Activated T-cell treated with anti-CD3 and anti-CD28 coated beads, Interleukin-2, amount 50 U/mL, for 72 hours (primary cell): ENCODE data around the gene AIG1. TPM values are rescaled to one million over a fixed set of nuclear protein-coding genes. Genes with fewer than 3 reads are reported as not detected.
"Not testable (repeated sequence)": the region's sequence is repeated elsewhere in the genome, so short reads cannot be mapped to it uniquely, and the experiment has no call there.

Source experiments
- ATAC-seq, 2 donors: fragments of 150-1000 bp; cut with Tn5 transposase; replicated peaks in 1 of 2; 2 replicates each; pipeline ENCODE4 v1.10.0; 2021; ENCODE audit warnings: moderate library complexity in 2 of 2, mild to moderate bottlenecking in 1 of 2
- DNase-seq, 2 donors: peaks; one replicate each; pipeline ENCODE4 v3.0.0; 2021 to 2022; ENCODE audit warnings: mixed read lengths in 1 of 2
- H3K27ac Mint-ChIP-seq: one replicate; pipeline ENCODE4 v1.8.0; 2022; ENCODE audit warnings: mild to moderate bottlenecking, moderate library complexity, mixed read lengths
- H3K27me3 Mint-ChIP-seq: one replicate; pipeline ENCODE4 v1.8.0; 2022; ENCODE audit warnings: low read depth, mixed read lengths
- H3K36me3 Mint-ChIP-seq, 2 donors: one replicate each; pipeline ENCODE4 v1.8.0; 2022; ENCODE audit warnings: mixed read lengths in 2 of 2, mild to moderate bottlenecking in 1 of 2; ENCODE audit not compliant: insufficient read depth in 2 of 2
- H3K4me1 Mint-ChIP-seq: one replicate; pipeline ENCODE4 v1.8.0; 2022; ENCODE audit warnings: low read depth, mixed read lengths
- H3K4me3 Mint-ChIP-seq, 2 donors: one replicate each; pipeline ENCODE4 v1.8.0; 2022; ENCODE audit warnings: mild to moderate bottlenecking in 2 of 2, mixed read lengths in 2 of 2, moderate library complexity in 2 of 2
- H3K9me3 Mint-ChIP-seq, 2 donors: one replicate each; pipeline ENCODE4 v1.8.0; 2022; ENCODE audit warnings: mixed read lengths in 2 of 2
- total RNA-seq, 2 donors: library from RNA; stranded (reverse); gene quantifications; one replicate each; pipeline ENCODE4 v1.2.3, GENCODE V29; 2022

Gene AIG1
- total RNA-seq, 2 donors from 2014 or later: 23.8 to 28.2 TPM

- peaks cover 0 to 1% of the 10 kb centered on the region in 2 donors for H3K9me3 Mint-ChIP-seq
- H3K4me1 Mint-ChIP-seq: peaks cover 19% of the 10 kb centered on the region
- H3K36me3 Mint-ChIP-seq: peaks cover 1 to 4% of the 10 kb centered on the region in 2 donors
- ATAC-seq (no peak), DNase-seq (no peak)
- H3K27ac Mint-ChIP-seq: no peak overlapping the region
- peaks cover 30% of the 10 kb centered on the region for H3K27me3 Mint-ChIP-seq
- no peak overlapping the region for H3K4me3 Mint-ChIP-seq
Observed at GRCh38 chr6:143038833-143039232, 21.9 kb upstream of the AIG1 start.

DNA sequence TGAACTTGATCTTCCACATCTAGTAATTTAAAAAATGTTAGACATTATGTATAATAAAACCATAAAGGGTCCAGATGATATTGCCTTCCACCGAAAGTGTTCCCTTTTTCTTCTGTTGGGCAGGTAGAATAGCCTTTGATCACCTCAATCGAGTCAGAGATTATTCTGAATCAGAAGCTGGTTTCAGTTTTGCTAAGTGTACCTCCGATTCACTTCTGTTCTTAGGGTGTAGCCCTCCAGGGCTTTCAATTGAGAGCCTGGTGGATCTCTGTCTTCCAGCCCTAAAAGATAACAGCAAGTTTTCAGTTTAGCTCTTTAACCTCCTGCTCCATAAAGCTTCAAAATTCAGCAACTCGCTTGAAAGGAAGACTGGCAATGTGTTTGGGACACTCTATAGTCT is 21.1 kb upstream of the AIG1 start:
- Mint-ChIP-seq H3K9me3 (no peaks in the 10 kb centered on the region), H3K36me3 (peaks cover 0 to 3% of the 10 kb centered on the region in 2 donors), H3K27ac (peak overlapping the region; percentile 16), H3K4me3 (peak overlapping the region; percentile 38 to 43), H3K4me1 (peaks cover 19% of the 10 kb centered on the region), H3K27me3 (peaks cover 30% of the 10 kb centered on the region)
- peak; percentile 97 to 98 for ATAC-seq
- peak; percentile 11 to 16 for DNase-seq

DNA sequence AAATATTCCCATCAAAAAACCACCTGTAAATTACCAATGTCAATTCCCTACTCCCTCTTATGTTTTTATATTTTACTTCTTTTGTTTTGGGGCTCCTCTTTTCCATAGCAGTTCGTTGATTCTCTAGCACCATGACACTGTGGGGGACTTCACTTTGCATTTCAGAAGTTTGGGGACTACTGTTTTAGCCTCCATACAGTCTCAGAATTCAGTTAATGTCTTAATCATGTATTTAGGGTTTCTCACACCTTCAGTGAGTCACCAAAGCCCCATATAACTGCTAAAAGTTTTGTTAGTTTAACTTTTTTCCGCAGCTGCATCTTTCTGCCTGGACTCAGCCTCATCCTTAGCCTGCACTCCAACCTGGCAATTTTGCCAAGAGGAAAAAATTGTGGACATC is 20.7 kb upstream of the AIG1 start:
- H3K4me1 Mint-ChIP-seq: peaks cover 19% of the 10 kb centered on the region
- DNase-seq (no peak), ATAC-seq (peak; percentile 53 to 56)
- H3K4me3 Mint-ChIP-seq: peak overlapping the region; percentile 38 to 43
- H3K27me3 Mint-ChIP-seq: peaks cover 30% of the 10 kb centered on the region
- no peak overlapping the region for H3K27ac Mint-ChIP-seq
- H3K36me3 Mint-ChIP-seq: peaks cover 0 to 3% of the 10 kb centered on the region in 2 donors
- H3K9me3 Mint-ChIP-seq: no peaks in the 10 kb centered on the region

DNA sequence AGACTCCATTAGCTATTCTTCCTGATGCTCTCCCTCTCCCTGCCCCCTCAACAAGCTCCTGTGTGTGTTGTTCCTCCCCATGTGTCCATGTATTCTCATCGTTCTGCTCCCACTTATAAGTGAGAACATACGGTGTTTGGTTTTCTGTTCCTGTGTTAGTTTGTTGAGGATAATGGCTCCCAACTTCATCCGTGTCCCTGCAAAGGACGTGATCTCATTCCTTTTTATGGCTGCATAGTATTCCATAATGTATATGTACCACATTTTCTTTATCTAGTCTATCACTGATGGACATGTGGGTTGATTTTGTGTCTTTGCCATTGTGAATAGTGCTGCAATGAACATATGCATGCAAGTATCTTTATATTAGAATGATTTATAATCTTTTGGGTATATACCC is 16.3 kb upstream of the AIG1 start:
- peaks cover 12% of the 10 kb centered on the region for H3K27me3 Mint-ChIP-seq
- not testable (repeated sequence) for H3K27ac Mint-ChIP-seq, H3K4me3 Mint-ChIP-seq, ATAC-seq, H3K36me3 Mint-ChIP-seq, DNase-seq, H3K9me3 Mint-ChIP-seq
- peaks cover 15% of the 10 kb centered on the region for H3K4me1 Mint-ChIP-seq

DNA sequence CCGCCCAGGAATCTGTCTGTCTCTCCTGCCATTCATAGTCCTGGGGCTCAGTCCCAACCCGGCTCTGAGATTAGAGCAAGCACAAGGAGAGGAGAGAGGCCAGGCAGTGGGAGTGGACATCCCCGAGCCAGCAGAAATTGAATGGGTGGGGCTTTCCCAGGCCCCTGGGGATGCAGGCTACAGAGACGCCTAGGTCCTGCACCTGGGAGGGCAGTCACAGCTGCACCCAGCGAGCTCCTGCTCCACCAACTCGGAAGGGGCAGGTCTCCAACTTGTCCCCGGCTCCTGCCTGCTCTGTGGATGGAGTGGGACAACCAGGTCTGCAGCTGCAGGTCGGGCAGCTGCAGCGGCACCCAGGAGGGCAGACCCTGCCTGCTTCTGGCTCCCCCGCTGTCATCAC is 11.1 kb upstream of the AIG1 start:
- no peak for ATAC-seq
- no peaks in the 10 kb centered on the region for H3K36me3 Mint-ChIP-seq
- peaks cover 0 to 1% of the 10 kb centered on the region in 2 donors for H3K9me3 Mint-ChIP-seq
- H3K27ac Mint-ChIP-seq: no peak overlapping the region
- no peak for DNase-seq
- peaks cover 7% of the 10 kb centered on the region for H3K4me1 Mint-ChIP-seq
- no peaks in the 10 kb centered on the region for H3K27me3 Mint-ChIP-seq
- H3K4me3 Mint-ChIP-seq: no peak overlapping the region

DNA sequence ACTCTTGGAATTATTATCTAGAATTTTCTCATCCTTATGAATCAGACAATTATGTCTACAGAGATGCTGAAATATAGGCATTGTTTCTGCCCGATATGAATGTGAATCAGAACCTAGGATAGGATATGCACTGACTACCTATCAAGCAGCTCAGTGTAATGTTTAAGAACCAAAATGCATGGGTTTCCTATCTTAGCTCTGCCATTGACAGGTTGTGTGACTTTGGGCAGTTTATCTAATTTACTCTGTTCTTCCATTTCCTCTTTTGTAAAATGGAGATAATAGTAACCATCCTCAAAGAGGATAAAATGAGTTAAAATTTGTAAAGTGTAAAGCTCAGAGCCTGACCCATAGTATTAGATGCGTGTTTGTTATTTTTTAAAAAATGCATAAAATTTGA is 10.2 kb upstream of the AIG1 start:
- Mint-ChIP-seq H3K4me3 (no peak overlapping the region), H3K9me3 (peaks cover 0 to 1% of the 10 kb centered on the region in 2 donors), H3K27ac (no peak overlapping the region), H3K36me3 (no peaks in the 10 kb centered on the region), H3K4me1 (peaks cover 7% of the 10 kb centered on the region), H3K27me3 (no peaks in the 10 kb centered on the region)
- DNase-seq (no peak), ATAC-seq (no peak)

GRCh38 chr6:143052282-143052681 is 8.4 kb upstream of the AIG1 start:
- peaks cover 7% of the 10 kb centered on the region for H3K4me1 Mint-ChIP-seq
- ATAC-seq (no peak), DNase-seq (no peak)
- no peaks in the 10 kb centered on the region for H3K36me3 Mint-ChIP-seq
- H3K4me3 Mint-ChIP-seq: no peak overlapping the region
- H3K9me3 Mint-ChIP-seq: no peaks in the 10 kb centered on the region
- H3K27ac Mint-ChIP-seq: no peak overlapping the region
- no peaks in the 10 kb centered on the region for H3K27me3 Mint-ChIP-seq

GRCh38 chr6:143053856-143054255 is 6.8 kb upstream of the AIG1 start:
- Mint-ChIP-seq H3K4me3 (no peak overlapping the region), H3K9me3 (no peaks in the 10 kb centered on the region), H3K36me3 (peaks cover 0 to 2% of the 10 kb centered on the region in 2 donors), H3K27me3 (no peaks in the 10 kb centered on the region), H3K4me1 (peaks cover 10% of the 10 kb centered on the region), H3K27ac (peak overlapping the region; percentile 0)
- DNase-seq (no peak), ATAC-seq (no peak)

DNA sequence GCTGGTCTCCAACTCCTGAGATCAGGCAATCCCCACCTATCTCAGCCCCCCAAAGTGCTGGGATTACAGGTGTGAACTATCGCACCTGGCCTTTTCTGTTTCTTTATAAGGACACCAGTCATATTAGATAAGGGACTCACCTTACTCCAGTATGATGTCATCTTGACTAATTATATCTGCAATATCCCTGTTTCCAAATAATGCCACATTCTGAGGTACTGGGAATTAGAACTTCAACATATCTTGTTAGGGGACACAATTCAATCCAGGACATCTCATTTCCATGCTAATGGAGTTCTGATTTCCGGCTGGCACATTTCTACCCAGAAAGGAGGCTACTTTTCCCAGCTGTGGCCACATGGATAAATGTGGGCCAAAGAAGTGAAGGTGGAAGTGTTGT is 6.4 kb upstream of the AIG1 start:
- Mint-ChIP-seq H3K27ac (no peak overlapping the region), H3K27me3 (no peaks in the 10 kb centered on the region), H3K4me1 (peaks cover 14% of the 10 kb centered on the region), H3K9me3 (no peaks in the 10 kb centered on the region), H3K4me3 (no peak overlapping the region), H3K36me3 (peaks cover 0 to 2% of the 10 kb centered on the region in 2 donors)
- ATAC-seq (no peak), DNase-seq (no peak)

GRCh38 chr6:143055213-143055612 is 5.5 kb upstream of the AIG1 start:
- Mint-ChIP-seq H3K9me3 (no peaks in the 10 kb centered on the region), H3K27me3 (no peaks in the 10 kb centered on the region), H3K27ac (no peak overlapping the region), H3K4me1 (peaks cover 20% of the 10 kb centered on the region), H3K36me3 (peaks cover 1 to 2% of the 10 kb centered on the region in 2 donors), H3K4me3 (no peak overlapping the region)
- DNase-seq (no peak), ATAC-seq (no peak)

DNA sequence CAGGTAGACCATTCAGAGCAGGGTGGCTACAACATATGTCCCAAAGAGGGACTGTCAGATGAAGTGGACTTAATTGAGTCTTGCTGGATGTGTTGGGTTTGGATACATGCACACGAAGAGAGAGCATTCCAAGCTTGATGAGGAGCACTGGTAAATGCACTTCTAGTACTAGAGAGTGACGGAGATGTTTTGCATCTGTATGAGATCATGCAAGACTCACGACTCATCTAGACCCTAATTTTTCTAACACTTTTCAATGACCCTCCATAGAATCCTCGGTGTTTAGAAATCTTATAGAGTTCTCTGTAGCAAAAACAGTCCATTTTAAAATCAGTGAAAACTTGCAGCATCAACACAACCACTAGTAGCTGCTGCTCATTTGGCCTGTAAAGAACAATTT is 4.8 kb upstream of the AIG1 start:
- Mint-ChIP-seq H3K9me3 (no peaks in the 10 kb centered on the region), H3K27ac (no peak overlapping the region), H3K27me3 (no peaks in the 10 kb centered on the region), H3K4me3 (no peak overlapping the region), H3K36me3 (peaks cover 2 to 3% of the 10 kb centered on the region in 2 donors), H3K4me1 (peaks cover 21% of the 10 kb centered on the region)
- DNase-seq (no peak), ATAC-seq (no peak)

GRCh38 chr6:143058987-143059386 is 1.7 kb upstream of the AIG1 start:
- DNase-seq (no peak), ATAC-seq (no peak)
- Mint-ChIP-seq H3K9me3 (no peaks in the 10 kb centered on the region), H3K27ac (peak overlapping the region; percentile 34), H3K27me3 (no peaks in the 10 kb centered on the region), H3K36me3 (peaks cover 3 to 6% of the 10 kb centered on the region in 2 donors), H3K4me3 (peak overlapping the region; percentile 96), H3K4me1 (peaks cover 39% of the 10 kb centered on the region)

DNA sequence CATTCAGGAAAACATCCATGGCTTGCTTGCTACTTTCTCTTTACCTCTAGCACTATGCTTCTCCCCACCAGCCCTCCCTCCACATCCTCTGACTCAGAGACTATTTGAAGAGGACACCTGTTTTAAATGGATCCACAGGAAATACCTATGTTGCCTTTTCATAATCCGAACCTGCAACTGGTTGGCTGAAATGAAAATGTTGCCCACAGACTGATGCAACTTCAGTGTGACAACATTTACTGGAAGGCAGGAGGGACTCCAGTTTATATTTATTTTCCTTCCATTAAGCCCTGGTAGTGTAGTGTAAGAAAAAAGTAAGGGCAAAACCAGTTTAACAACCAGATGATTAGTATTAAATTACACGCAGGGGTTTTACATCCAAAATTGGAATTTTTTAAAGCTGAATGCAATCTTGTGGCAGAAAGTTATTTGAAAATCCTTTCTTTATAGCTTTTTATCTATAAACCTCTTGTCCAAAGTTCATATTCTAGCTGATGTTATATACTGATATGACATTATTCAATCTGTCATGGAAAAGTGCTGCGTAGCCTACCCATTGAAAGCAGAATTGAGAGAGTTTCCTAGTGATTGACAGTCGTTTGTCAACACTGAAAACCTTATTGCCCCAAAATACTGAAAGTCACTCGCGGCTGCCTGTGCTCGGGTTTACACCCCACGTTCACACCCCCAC is 881 bp upstream of the AIG1 start:
- H3K27me3 Mint-ChIP-seq: no peaks in the 10 kb centered on the region
- H3K9me3 Mint-ChIP-seq: no peaks in the 10 kb centered on the region
- ATAC-seq (peak; percentile 73), DNase-seq (peak; percentile 56 to 58)
- peak overlapping the region; percentile 99 for H3K27ac Mint-ChIP-seq
- peaks cover 36% of the 10 kb centered on the region for H3K4me1 Mint-ChIP-seq
- H3K4me3 Mint-ChIP-seq: peak overlapping the region; percentile 96
- H3K36me3 Mint-ChIP-seq: peaks cover 3 to 6% of the 10 kb centered on the region in 2 donors

DNA sequence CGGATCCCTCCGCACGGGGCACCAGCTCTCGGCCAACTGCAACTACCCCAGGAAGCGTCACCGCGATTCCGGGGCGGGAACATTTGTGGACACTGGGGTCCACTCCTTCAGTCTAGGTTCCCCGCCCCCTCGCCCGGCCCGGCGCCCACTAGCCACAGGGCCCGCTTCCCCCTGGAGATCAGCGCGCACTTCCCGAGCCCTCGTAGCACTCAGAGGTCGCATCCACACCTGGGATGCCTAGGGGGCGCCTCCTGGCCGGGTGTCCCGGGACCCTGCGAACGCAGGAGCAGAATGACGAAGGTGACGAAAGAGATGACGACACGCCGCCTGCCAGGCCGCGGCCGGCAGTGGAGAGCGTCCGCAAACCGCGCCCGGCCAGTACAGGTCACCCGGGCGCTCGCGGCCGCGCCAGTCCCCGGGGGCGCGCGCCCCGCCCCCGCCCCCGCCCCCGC is 309 bp upstream of the AIG1 start:
- peak overlapping the region; percentile 96 for H3K4me3 Mint-ChIP-seq
- ATAC-seq: peak; percentile 80 to 81

More for the DNA sequence above, 309 bp upstream of the AIG1 start:
- Mint-ChIP-seq H3K27ac (peak overlapping the region; percentile 99), H3K9me3 (no peaks in the 10 kb centered on the region), H3K27me3 (no peaks in the 10 kb centered on the region), H3K4me1 (peaks cover 36% of the 10 kb centered on the region), H3K36me3 (peaks cover 3 to 6% of the 10 kb centered on the region in 2 donors)
- DNase-seq: peak; percentile 85 to 88
